Gastrocnemius medialis (tissue), 4 donors: ENCODE measurements around the gene MYBL2. TPM values are rescaled to one million over a fixed set of nuclear protein-coding genes. Genes with fewer than 3 reads are reported as not detected.
A peak's percentile ranks its signal among the peaks of the same experiment; 100 is the strongest.

Source experiments
- ATAC-seq, 2 donors: fragments of 150-250 bp; one replicate each; pipeline ENCODE4 v1.9.1; 2016
- DNase-seq, 2 donors: peaks; one replicate each; pipeline ENCODE4 v3.0.0-alpha.2; 2019
- H3K27ac ChIP-seq, 4 donors: fragments of 200-600 bp; sonication (generic); 1 replicate in 1 of 4; 2 replicates in 3 of 4; pipeline ENCODE4 v1.5.1; 2016 to 2018; ENCODE audit warnings: mild to moderate bottlenecking in 2 of 4, moderate library complexity in 1 of 4
- H3K27me3 ChIP-seq, 3 donors: fragments of 200-600 bp; sonication (generic) in 2 of 3; 1 replicate in 1 of 3; 2 replicates in 2 of 3; pipeline versions ENCODE4 v1.5.1 to v1.6.0; 2016 to 2019; ENCODE audit warnings: mild to moderate bottlenecking in 1 of 3, moderate library complexity in 1 of 3
- H3K36me3 ChIP-seq, 2 donors: fragments of 200-600 bp; sonication (generic) in 1 of 2; one replicate each; pipeline ENCODE4 v1.5.1; 2017 to 2018
- H3K4me1 ChIP-seq, 2 donors: fragments of 200-600 bp; sonication (generic) in 1 of 2; one replicate each; pipeline ENCODE4 v1.5.1; 2016 to 2017; ENCODE audit warnings: mild to moderate bottlenecking in 2 of 2
- H3K4me3 ChIP-seq, 4 donors: fragments of 200-600 bp; sonication (generic) in 3 of 4; 1 replicate in 1 of 4; 2 replicates in 3 of 4; pipeline ENCODE4 v1.5.1; 2016 to 2019; ENCODE audit warnings: mild to moderate bottlenecking in 2 of 4
- H3K9me3 ChIP-seq, 3 donors: fragments of 200-600 bp; sonication (generic) in 2 of 3; 1 replicate in 1 of 3; 2 replicates in 2 of 3; pipeline ENCODE4 v1.5.1; 2016 to 2019
- CTCF ChIP-seq, 5 experiments: fragments of 450-650 bp in 3 of 5; fragments of 200-600 bp in 2 of 5; sonication (generic) in 2 of 5; IDR thresholded peaks in 4 of 5; conservative IDR thresholded peaks in 1 of 5; 1 replicate in 4 of 5; 2 replicates in 1 of 5; pipeline ENCODE4 v1.5.1; 2016 to 2019; ENCODE audit warnings: antibody characterized with exemption in 5 of 5, mild to moderate bottlenecking in 3 of 5, moderate library complexity in 3 of 5
- POLR2A ChIP-seq, 2 donors: fragments of 450-650 bp; IDR thresholded peaks; one replicate each; pipeline ENCODE4 v1.6.1; 2017; ENCODE audit warnings: antibody characterized with exemption in 2 of 2, mild to moderate bottlenecking in 2 of 2, moderate library complexity in 2 of 2
- in situ Hi-C, 4 donors: fragments of 200-750 bp; cut with MboI; loops; one replicate each; pipeline versions ENCODE4 v1.15.0 to v1.8.0; 2017; ENCODE audit warnings: low sequenced_read_pairs in 4 of 4
- intact Hi-C: fragments of 100-400 bp; cut with DNase I; formaldehyde crosslinking; loops from one replicate; pipeline ENCODE4 v1.15.1; 2023; ENCODE audit warnings: low total_unique reads
- total RNA-seq, 4 donors: library from RNA; depleted of rRNA; stranded (reverse); fragments of >200 nt; gene quantifications; one replicate each; pipeline versions ENCODE4 v1.1.0 to v1.2.3, GENCODE V29; 2016

MYBL2 gene
- total RNA-seq, 4 donors from 2014 or later, result 0.55 TPM; not detected in 3

- peaks cover 2 to 10% (median 3%) of the 10 kb centered on the region in 3 donors for H3K27me3 ChIP-seq
- no peak overlapping the region for H3K27ac ChIP-seq
- H3K4me1 ChIP-seq, result no peaks in the 10 kb centered on the region
- H3K9me3 ChIP-seq, result no peaks in the 10 kb centered on the region
- in situ Hi-C loops, result no loop called here
- ATAC-seq, result no peak
- H3K4me3 ChIP-seq, result no peak overlapping the region
- H3K36me3 ChIP-seq, result no peaks in the 10 kb centered on the region
- intact Hi-C loops, result no loop called here
- TF ChIP-seq CTCF (IDR thresholded peaks at IDR 0.05 in 4 of 5, conservative IDR thresholded peaks at IDR 0.05 in 1 of 5) (no peak), POLR2A (IDR thresholded peaks at IDR 0.05) (no peak)
- DNase-seq, result no peak
Observed at GRCh38 chr20:43748274-43748673, 81.4 kb downstream of the MYBL2 start.

GRCh38 chr20:43749734-43750294 is 82.9 kb downstream of the MYBL2 start:
- Histone ChIP-seq H3K27me3 (peaks cover 2 to 9% (median 3%) of the 10 kb centered on the region in 3 donors), H3K4me3 (no peak overlapping the region), H3K36me3 (no peaks in the 10 kb centered on the region), H3K9me3 (no peaks in the 10 kb centered on the region), H3K27ac (no peak overlapping the region), H3K4me1 (no peaks in the 10 kb centered on the region)
- DNase-seq (peak; percentile 10 to 35), ATAC-seq (peak; percentile 52 to 68)
- intact Hi-C loops (loop anchor here (1.0 kb wide), 1 partner anchor 330 kb away; no protein-coding TSS in a partner anchor), in situ Hi-C loops (loop anchor here in 3 of 4 donors (5.0 to 10.0 kb wide), 3 partner anchors 325 to 332 kb away; no protein-coding TSS in a partner anchor)
- TF ChIP-seq CTCF (IDR thresholded peaks at IDR 0.05 in 4 of 5, conservative IDR thresholded peaks at IDR 0.05 in 1 of 5) (peak; percentile 88 to 98 (median 89)), POLR2A (IDR thresholded peaks at IDR 0.05) (no peak)

GRCh38 chr20:43750774-43751166 is 83.9 kb downstream of the MYBL2 start:
- no peak overlapping the region for H3K27ac ChIP-seq
- H3K9me3 ChIP-seq, result no peaks in the 10 kb centered on the region
- in situ Hi-C loops (loop anchor here in 3 of 4 donors (5.0 to 10.0 kb wide), 3 partner anchors 324 to 332 kb away; no protein-coding TSS in a partner anchor), intact Hi-C loops (no loop called here)
- peaks cover 0 to 2% (median 0%) of the 10 kb centered on the region in 3 donors for H3K27me3 ChIP-seq
- ATAC-seq, result no peak
- no peak overlapping the region for H3K4me3 ChIP-seq
- no peaks in the 10 kb centered on the region for H3K36me3 ChIP-seq
- no peaks in the 10 kb centered on the region for H3K4me1 ChIP-seq
- no peak for TF ChIP-seq POLR2A (IDR thresholded peaks at IDR 0.05)
- TF ChIP-seq CTCF (IDR thresholded peaks at IDR 0.05 in 4 of 5, conservative IDR thresholded peaks at IDR 0.05 in 1 of 5), result no peak
- no peak for DNase-seq

- H3K27me3 ChIP-seq, result peaks cover 0 to 2% (median 0%) of the 10 kb centered on the region in 3 donors
- no peaks in the 10 kb centered on the region for H3K36me3 ChIP-seq
- ATAC-seq, result no peak
- in situ Hi-C loops (loop anchor here in 3 of 4 donors (5.0 to 10.0 kb wide), 3 partner anchors 323 to 331 kb away; no protein-coding TSS in a partner anchor), intact Hi-C loops (no loop called here)
- no peaks in the 10 kb centered on the region for H3K9me3 ChIP-seq
- H3K27ac ChIP-seq, result no peak overlapping the region
- H3K4me3 ChIP-seq, result no peak overlapping the region
- DNase-seq, result no peak
- TF ChIP-seq CTCF (IDR thresholded peaks at IDR 0.05 in 4 of 5, conservative IDR thresholded peaks at IDR 0.05 in 1 of 5) (no peak), POLR2A (IDR thresholded peaks at IDR 0.05) (no peak)
- no peaks in the 10 kb centered on the region for H3K4me1 ChIP-seq
Observed at GRCh38 chr20:43751167-43752050, 84.5 kb downstream of the MYBL2 start.
